DOHH2 (cell line): ENCODE results near the gene EGLN1.

Experiments
- H3F3A ChIP-seq: fragments of 200-600 bp; sonication (generic), shearing (Covaris generic); 2 replicates; pipeline ENCODE4 v1.6.0; 2016; ENCODE audit warnings: antibody characterized with exemption, mild to moderate bottlenecking; ENCODE audit not compliant: control insufficient read depth, insufficient read depth
- H3K27ac ChIP-seq: fragments of 200-600 bp; sonication (generic); 2 replicates; pipeline ENCODE4 v1.5.1; 2014; ENCODE audit warnings: low read depth, mild to moderate bottlenecking, low read length, moderate library complexity
- H3K27me3 ChIP-seq: fragments of 200-600 bp; sonication (generic); 2 replicates; pipeline ENCODE4 v1.6.1; 2014; ENCODE audit warnings: mild to moderate bottlenecking, low read length, mixed read lengths; ENCODE audit not compliant: control insufficient read depth
- H3K36me3 ChIP-seq: fragments of 200-600 bp; sonication (generic); 2 replicates; pipeline ENCODE4 v1.6.1; 2014; ENCODE audit warnings: mild to moderate bottlenecking, low read length, moderate library complexity, mixed read lengths; ENCODE audit not compliant: control insufficient read depth
- H3K4me1 ChIP-seq: fragments of 200-600 bp; sonication (generic); 2 replicates; pipeline ENCODE4 v1.6.1; 2014; ENCODE audit warnings: mild to moderate bottlenecking, low read length, mixed read lengths; ENCODE audit not compliant: control insufficient read depth
- H3K4me2 ChIP-seq: fragments of 200-600 bp; sonication (generic); 2 replicates; pipeline ENCODE4 v1.6.0; 2014; ENCODE audit warnings: mild to moderate bottlenecking, low read length, moderate library complexity
- H3K4me3 ChIP-seq: fragments of 200-600 bp; sonication (generic); 2 replicates; pipeline ENCODE4 v1.5.1; 2014; ENCODE audit warnings: mild to moderate bottlenecking, low read length, mixed read lengths
- H3K79me2 ChIP-seq: fragments of 200-600 bp; sonication (generic); 2 replicates; pipeline ENCODE4 v1.6.1; 2014; ENCODE audit warnings: mild to moderate bottlenecking, low read length, mixed read lengths; ENCODE audit not compliant: control insufficient read depth
- H3K9me2 ChIP-seq: fragments of 200-600 bp; sonication (generic); replicated peaks from 2 replicates; pipeline ENCODE4 v1.6.1; 2014; ENCODE audit warnings: mild to moderate bottlenecking, low read length, mixed read lengths; ENCODE audit not compliant: control insufficient read depth
- H3K9me3 ChIP-seq: fragments of 200-600 bp; sonication (generic); 2 replicates; pipeline ENCODE4 v1.6.1; 2014; ENCODE audit warnings: antibody characterized with exemption, low read length, mixed read lengths; ENCODE audit not compliant: control insufficient read depth, insufficient read depth
- H4K20me1 ChIP-seq: fragments of 200-600 bp; sonication (generic); 2 replicates; pipeline ENCODE4 v1.6.0; 2014; ENCODE audit warnings: low read depth, mild to moderate bottlenecking, antibody characterized with exemption, low read length, moderate library complexity; ENCODE audit not compliant: control insufficient read depth, insufficient read depth
- CTCF ChIP-seq: fragments of 200-600 bp; sonication (generic); IDR thresholded peaks from one replicate; pipeline ENCODE4 v1.5.1; 2014; ENCODE audit warnings: antibody characterized with exemption, mild to moderate bottlenecking, low read depth, low read length; ENCODE audit not compliant: poor library complexity, severe bottlenecking
- EZH2phosphoT487 ChIP-seq: fragments of 200-600 bp; sonication (generic); IDR thresholded peaks from 2 replicates; pipeline ENCODE4 v1.6.1; 2017; ENCODE audit warnings: borderline replicate concordance, mild to moderate bottlenecking, antibody characterized with exemption, low read length, moderate library complexity, mixed read lengths

EGLN1 gene

GRCh38 chr1:231401478-231401877 lies 20.6 kb downstream of the EGLN1 start:
- Histone ChIP-seq H4K20me1 (peaks cover 6% of the 10 kb centered on the region), H3K4me2 (no peak overlapping the region), H3K9me3 (no peaks in the 10 kb centered on the region), H3K79me2 (peaks cover 61% of the 10 kb centered on the region), H3F3A (no peaks in the 10 kb centered on the region), H3K9me2 (no peaks in the 10 kb centered on the region), H3K27ac (no peak overlapping the region), H3K4me3 (no peak overlapping the region), H3K4me1 (no peaks in the 10 kb centered on the region), H3K36me3 (peaks cover 4% of the 10 kb centered on the region; the same call in 1 of the 2 replicates), H3K27me3 (no peaks in the 10 kb centered on the region)
- TF ChIP-seq EZH2phosphoT487 (no peak), CTCF (no peak)

- Histone ChIP-seq H3K79me2 (peaks cover 69% of the 10 kb centered on the region), H3K4me1 (peaks cover 12% of the 10 kb centered on the region), H3K4me3 (no peak overlapping the region), H3K27me3 (no peaks in the 10 kb centered on the region), H3F3A (no peaks in the 10 kb centered on the region), H3K27ac (no peak overlapping the region), H4K20me1 (peaks cover 16% of the 10 kb centered on the region), H3K9me2 (no peaks in the 10 kb centered on the region), H3K4me2 (no peak overlapping the region), H3K36me3 (peaks cover 4% of the 10 kb centered on the region; the same call in 1 of the 2 replicates), H3K9me3 (no peaks in the 10 kb centered on the region)
- TF ChIP-seq CTCF (no peak), EZH2phosphoT487 (no peak)
These were observed 24.0 kb downstream of the EGLN1 start for GRCh38 chr1:231397886-231398671.

- Histone ChIP-seq H3K4me3 (no peak overlapping the region), H3K9me3 (no peaks in the 10 kb centered on the region), H3K36me3 (peaks cover 4% of the 10 kb centered on the region; the same call in 1 of the 2 replicates), H3K79me2 (peaks cover 70% of the 10 kb centered on the region), H4K20me1 (peaks cover 19% of the 10 kb centered on the region), H3K4me2 (no peak overlapping the region), H3K9me2 (no peaks in the 10 kb centered on the region), H3K27ac (no peak overlapping the region), H3K4me1 (peaks cover 12% of the 10 kb centered on the region), H3K27me3 (no peaks in the 10 kb centered on the region), H3F3A (no peaks in the 10 kb centered on the region)
- no peak for TF ChIP-seq EZH2phosphoT487
- TF ChIP-seq CTCF, result no peak
These were observed 25.4 kb downstream of the EGLN1 start for GRCh38 chr1:231396643-231397042.
